ENCODE measurements around the gene SUSD6.

SUSD6 gene

DNA sequence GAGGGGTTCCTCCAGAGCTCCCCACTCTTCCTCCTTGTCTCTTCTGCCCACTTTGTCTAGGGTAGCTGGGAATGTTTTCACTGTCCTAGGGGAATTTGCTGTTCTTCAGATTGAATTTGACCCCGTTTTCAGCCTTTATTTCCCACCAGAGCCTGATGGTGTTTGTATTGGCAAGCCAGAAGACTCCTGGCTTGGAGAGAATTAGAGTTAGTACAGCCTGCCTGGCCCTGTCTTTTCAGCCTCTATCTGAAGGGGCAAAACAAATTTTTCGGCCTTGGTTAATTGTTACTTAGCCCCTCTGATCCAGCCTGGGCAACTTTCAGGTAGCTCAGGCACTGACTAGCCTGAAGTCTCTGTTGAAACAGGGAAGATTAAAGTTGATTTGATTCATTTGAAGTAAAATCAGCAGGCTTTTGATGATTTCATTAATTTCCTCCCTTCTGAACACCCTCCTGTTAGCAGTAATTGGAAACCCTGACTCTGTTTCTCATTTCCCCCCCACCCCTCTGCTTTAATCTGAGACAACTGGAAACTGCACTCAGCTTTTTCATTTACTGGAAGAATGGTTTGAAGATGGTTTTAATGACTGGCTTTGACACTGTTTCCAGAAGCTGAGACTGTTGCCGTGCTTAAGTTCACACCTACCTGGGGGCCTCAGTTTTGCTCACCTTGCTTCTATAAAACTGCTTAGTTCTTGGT, 63.3 kb downstream of the SUSD6 start:
- DNase-seq: no peak

DNA sequence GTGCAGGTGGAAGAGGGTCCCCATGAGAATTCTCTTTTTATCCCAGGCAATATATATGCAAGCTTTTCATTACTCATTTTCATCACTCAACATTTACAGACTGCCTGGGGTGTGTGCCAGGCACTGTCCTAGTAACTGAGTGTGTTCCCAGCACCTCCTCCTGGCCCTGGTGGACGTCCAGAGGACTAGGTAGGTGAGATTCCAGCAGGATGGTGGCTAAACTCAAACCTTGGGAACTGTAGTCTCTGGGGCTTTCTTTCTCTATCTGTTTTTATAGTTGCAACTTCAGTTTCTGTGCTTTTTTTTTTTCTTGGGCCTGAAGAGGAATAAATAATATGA, 63.8 kb downstream of the SUSD6 start:
- DNase-seq: no peak

DNA sequence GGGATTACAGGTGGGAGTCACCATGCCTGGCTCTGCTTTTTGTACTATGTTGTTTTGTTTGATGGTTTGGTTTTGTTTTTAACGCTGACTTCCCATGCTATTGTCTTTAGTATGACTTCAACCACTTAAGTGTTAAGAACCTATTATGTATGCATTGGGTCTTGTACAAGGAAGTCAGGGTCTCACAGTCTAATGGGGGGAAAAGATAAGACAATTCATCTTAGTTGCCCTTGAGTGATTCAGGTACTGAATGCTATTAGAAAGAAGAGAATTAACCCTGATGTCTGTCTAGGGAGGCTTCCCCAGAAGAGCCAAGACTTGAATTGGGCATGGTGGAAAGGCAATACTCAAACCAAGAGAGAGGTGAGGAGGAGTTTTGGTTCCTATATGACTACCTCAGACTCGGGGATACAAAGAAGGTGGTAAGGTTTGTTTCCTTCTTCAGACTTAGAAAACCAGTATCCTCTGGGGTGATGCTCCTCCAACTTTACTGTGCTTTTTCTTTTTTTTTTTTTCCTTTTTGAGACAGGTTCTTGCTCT, 64.6 kb downstream of the SUSD6 start:
- no peak for DNase-seq

DNA sequence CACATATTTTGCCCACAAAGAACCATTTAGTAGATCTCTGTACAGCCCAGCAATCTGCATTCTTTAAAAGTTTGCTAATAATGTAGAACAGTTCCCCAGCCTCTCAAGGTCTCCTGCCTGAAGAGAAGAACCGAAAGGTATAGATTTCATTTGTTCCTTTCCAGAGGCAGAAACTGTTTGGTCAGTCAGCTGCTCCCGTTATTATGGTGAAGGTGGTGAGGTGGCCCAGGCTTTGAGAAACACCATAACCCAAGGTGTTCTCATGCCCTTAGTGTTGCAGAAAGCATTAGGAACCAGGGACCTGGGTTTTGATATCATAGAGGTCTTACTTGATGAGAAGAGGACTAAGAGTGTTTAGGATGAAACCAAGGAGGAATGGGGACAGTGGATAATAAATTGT, 65.3 kb downstream of the SUSD6 start:
- no peak for DNase-seq

DNA sequence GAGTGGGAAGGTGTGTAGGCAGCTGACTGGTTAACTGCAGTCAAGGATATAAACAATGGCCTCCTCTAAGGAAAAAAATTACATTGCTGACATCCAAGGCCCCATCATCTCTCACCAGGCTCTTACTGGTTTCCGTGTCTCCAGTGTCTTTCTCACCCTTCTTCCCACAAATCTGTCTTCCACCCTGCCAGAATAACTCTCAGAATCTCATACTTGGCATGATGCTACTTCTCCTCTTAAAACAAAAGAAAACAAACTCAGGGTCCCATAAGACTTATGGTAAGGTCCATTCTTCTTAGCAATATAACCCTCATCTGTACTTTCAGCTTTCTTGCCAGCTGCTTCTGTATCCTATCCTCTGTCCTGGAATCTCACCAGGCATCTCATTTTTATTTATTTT, 68.9 kb downstream of the SUSD6 start:
- DNase-seq: no peak

DNA sequence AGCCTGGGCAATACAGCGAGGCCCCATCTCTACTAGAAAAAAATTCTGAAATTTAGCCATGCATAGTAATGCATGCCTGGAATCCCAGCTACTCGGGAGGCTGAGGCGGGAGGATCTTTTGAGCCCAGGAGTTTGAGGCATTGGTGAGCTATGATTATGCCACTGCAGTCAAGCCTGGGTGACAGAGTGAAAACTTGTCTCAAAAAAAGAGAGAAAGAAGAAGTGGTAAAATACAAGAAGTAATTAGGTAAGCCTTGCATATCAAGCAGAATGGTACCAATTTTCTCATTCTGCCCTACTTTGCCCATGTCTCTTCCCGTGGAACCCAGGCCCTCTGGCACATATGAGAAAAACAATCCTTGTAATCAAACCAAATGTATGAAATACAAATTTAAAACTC, 70.7 kb downstream of the SUSD6 start:
- DNase-seq: no peak

DNA sequence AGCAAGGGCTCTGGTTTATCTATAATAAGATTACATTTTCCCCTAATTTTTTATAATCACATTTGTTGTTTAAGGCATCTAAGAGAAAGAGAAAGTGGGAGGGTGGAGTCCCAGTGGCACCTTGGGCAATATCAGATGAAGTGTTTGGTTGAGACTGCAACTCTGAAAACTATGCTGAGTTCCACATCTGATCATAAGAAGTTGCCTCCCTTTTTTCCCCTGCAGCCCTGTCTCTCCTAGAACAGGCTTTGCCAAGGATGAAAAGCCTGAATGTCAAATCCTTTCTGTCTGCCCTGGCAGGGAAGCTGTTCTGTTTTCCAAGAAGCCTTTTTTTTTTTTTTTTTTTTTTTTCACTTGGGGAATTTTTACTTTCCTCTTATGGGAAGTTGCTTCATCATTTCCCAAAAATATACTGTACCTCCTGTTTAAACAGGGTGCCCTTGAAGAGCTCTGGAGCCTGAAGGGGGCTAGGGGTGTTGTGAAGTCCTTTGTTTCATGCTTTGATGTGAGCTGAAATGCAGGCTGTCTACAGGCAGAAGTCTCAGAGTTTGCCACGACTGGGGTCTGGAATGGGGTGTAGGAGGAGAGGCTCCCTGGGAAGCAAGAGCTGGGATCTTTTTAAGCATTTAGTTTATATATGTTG, 71.3 kb downstream of the SUSD6 start:
- peak; percentile 86 for DNase-seq

DNA sequence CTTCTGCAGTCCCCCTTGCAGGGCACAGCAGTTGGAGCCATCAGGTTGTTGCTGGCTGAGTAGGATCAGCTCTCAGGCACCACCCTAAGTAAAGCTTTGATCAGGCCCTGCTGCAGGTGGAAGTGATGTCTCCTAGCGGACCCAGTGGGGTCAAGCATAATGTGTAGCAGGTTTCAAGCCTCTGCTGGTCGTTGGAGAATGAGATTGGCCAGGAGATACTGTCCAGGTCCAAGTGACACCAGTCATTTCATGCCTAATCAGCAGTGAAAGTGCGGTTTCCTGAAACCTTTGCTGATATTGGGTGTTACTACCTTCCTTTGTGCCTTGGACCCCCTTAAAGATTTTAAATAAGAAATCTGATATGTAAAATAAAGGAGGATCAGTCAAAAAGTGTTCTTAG, 72.6 kb downstream of the SUSD6 start:
- no peak for DNase-seq

DNA sequence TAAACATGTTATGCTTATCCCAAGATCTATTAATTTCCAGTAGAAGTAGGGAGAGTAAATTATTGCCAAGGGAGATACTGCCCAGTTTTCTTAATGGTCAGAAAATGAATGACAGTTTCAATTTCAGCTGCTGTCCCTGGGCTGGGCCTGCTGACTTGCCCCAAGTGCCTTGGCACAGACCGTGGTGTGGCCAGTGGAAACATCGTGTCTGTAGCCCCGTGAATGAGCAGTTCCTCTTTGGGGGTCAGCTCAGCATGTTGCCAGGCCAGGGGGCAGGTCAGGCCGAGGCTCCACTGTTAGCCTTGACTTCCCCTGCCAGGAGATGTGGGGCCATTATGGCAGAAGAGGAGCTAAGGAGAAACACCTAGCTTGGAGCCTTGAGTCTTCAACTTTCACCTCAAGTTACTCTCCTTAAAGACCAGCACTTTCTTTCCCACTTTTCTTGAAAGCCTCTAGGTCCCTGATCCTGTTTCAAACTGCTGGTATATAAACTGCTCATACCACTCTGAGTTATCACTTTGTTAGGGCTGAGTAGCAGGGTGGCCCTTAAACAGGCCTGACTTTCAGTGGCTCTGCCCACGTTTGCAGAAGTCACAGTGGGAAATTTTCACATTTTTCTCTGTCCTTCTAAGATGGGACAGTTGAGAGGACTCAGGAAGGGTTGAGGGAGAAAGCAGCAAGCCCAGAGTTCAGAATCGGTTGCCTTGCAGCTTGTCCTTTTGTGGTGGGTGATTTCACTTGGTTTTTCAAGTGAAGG, 73.2 kb downstream of the SUSD6 start:
- no peak for DNase-seq

DNA sequence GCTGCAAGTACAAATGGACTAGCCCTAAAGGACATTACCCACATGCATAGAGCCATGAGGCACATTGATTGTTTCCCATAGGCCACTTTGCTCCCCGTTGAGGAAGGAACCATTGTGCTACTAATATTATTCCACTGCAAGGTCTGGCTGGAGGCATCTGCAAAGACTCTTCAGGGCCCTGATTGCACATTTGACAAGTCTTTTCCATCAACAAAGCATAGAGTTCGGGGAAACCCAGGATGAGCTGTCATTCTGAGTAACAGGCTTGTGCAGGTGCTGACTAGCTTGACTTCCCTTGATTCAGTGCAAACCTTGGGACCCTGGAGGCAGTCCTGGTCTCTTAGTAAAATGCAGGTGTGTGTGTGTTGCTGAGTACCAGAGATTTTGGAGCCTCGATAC, 73.8 kb downstream of the SUSD6 start:
- no peak for DNase-seq

DNA sequence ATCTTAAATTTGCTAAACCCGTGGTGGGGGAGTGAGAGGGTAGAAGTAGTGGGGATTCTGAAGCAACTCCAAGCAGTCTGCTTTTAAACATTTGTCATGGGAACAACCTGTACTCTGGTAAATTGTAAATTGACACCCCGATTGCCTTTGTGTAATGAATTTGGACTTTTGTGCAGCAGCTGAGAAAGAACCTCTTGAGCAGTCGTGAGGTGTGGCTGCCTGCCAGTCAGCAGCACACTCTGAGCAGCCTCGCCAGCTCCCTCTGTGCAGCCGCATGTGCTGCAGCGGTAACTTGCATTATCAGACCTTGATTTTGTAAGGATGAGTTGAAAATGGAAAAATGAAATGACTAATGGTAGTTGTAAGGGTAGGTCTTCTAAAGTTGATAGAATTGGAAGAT, 74.3 kb downstream of the SUSD6 start:
- peak; percentile 71 for DNase-seq

DNA sequence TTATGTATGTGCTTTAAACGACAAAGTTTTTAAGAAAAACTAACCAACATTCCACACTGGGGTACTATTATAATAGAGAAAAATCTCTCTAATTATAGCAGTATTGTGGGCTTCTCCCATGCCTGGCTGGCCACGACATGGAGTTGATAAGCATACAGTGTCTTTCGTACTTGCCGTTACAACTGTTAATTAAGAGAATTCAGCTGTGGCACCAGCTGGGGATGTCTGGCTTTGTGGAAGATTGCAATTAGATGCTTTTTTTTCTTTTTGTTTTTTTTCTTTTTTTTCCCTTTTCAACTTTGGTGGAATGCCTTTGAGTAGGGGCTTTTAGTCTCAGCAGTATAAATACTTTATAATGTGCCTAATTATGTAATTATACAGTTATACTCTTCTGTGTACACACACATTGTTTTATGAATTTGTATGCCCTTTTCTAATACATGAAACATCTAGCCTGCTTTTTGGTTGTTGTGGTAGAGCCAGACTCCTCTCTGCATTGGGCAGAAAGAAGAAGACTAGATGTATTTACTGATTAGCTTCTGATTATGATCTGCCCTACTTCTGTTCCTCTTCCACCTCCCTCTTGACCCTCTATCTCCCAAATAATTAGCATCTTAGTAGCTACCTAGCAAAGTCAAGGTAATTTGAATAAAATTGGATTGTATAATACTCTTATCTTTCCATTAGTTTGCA, 76.4 kb downstream of the SUSD6 start:
- DNase-seq: peak; percentile 82

DNA sequence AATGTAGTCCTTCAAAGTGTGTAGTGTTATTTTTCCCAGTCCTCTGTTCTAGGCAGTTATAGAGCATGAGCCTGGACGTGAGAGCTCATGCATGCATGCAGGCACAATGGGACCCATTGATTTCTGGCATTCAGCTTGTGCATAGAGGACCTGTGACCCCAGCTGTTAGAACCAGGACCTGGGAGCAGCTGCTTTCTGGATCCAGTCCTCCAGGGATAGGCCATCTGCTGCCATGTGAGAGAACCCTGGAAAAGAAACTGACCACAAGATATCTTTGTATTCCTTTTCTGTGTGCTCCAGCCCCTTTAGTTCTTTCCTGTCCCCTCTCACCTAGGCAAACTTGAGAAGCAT, 76.9 kb downstream of the SUSD6 start:
- no peak for DNase-seq

DNA sequence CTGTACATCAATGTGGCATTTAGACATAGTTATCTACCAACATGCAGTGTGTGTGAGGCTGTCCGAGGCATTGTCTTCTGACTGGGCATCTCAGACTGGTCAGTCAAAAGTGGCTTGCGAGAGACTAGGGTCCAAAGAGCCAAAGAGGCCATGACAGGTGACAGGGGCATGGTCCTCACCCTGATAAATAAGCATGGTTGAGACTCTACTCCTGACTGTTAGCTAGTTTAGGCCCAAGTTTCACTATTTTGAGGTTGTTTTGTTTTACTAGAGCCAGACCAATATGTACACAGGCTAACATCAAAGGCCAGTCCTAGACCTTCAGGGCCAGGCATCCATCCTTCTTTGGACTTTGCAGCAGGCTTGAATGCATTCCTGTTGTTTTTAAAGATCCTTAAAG, 78.6 kb downstream of the SUSD6 start:
- no peak for DNase-seq

DNA sequence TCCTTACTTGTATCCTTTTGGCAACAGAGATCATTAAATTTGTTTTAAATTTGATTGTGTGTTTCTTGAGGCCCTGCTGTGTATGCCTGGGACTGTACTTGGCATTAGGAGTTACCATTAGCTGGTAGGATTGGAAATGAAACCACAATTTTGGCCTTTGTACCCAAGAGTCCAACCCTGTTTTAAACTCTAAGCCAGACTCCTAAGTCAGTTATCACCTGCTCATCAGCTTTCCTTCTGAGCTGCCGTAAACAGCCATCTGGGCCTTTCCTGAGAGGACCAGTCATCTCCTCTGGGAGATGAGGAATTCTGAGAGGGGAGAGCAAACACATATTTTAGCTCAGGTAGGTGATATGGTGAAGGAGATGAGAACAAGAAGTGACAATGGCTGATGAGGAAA, 81.2 kb downstream of the SUSD6 start:
- DNase-seq: no peak

DNA sequence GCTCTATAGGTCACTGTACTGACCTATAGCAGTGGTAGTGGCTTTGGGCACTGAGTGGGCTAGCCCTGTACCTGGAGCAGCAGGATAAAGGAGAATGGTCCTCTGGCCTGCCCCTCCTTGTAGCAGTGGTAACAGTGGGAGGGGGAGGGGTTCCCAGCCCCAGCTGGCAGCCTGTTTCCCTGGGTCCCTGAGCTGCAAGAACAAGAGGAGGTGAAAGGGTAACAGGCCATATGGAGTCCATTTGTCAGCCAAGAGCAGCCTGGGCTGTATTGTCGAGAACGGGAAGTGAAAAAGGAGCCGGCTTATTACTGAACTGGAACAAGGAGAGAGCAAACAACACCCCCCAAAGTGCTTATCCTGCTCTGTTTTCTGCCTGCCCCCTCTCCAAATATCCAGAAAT, 81.7 kb downstream of the SUSD6 start:
- no peak for DNase-seq

DNA sequence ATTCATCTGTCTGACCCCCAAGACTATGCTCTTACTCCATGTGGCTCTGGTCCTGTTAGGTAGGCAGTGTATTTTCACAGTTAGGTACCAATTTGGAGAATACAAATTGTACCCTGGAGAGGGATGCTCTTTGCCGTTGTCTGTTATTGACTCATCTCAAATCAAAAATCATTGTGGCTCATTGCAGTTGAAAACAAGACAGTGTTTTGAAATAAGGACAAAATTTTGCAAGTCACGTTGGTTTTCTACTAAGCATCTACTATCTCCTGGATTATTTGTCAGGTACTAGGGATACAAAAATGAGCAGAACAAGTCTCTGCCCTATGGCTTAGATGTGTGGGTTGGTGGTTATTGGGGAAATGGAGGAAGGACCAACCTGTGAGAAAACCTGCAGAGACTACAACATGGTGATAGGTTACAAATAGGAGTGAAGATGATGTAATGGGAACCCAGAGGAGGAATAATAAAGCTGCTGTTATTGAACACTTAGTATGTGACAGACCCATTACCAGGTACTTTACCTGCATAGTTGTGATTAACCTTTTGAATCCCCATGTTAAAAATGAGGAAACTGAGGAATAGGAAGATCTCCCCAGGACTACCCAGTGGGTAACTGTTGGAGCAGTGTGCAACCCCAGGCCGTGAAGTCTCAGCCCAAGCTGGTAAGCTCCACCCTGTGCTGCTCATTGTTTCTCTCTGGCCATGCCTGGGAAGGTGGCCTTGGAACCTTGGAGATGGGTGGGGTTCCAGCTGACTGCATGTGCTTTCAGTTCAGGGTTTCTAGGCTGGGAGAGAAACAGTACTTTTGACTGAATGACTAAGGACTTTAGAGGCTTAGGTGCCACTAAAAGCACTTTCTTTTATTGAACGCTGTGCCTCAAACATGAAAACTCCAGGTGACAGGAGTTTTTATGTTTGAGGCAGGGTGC, 82.7 kb downstream of the SUSD6 start:
- DNase-seq: peak; percentile 80

DNA sequence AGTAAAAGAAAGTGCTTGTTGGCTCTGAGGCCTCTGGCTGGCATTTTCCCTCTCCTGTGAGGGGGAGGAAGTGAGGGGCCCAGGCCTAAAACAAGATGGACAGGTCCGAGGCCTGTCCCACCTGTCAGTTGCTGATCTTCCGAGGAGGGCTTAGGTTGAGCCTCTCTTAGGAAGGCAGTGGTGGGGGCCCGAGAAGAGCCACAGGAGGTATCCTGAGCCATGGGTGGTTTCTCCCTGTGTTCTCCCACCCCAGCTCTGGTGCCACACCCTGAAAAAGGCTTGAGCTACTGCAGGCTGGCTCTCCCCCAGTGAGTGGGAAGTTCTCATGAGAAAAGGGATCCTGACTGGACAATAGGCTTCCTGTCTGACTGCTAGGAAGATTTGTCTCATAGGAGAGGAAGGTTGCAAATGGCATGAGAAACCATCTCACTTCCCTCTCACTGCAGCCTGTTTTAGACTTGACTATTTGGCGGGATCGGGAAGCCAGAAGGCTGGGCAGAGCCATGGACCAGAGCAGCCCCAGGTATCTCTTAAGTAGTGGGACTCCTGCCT, 83.4 kb downstream of the SUSD6 start:
- no peak for DNase-seq

DNA sequence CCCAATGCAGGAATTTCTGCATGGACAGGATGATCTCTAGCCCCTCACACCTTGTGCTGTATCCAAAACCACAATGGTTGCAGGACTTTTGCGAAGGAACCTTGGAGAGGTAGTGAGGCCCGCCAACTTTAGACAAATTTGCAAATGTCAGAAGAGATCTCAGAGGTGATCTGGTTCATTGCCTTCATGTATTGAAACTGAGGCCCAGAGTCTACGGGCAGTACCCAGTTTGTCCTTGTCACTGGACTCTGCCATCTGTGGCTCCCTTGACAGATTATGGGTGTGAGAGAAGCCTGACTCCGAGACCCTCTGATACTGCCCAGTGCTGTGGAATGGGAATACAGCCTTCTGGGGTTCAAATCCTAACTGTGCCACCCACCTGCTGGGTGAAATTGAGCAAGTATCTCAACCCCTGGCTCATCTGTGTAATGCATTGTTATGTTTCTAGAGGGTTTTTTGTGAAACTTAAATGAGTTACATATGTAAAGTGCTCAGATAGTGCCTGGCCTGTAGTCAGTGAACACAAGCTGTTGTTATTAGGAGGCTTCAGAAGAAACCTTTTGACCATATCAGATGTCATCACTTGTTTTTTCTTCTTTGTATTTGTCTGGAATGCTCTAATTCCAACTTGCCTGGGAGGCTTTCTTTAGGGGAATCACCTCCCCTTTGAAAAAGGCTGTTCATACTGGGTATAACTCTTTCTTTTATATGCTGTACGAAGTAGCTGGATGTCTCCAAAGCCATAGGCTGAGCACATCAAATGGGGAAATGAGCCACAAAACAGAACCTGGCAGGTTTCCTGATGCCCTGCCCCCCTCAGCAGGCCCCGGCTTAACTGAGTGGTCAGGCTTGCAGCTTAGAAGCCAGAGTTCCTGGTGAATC, 84.2 kb downstream of the SUSD6 start:
- peak; percentile 80 for DNase-seq

DNA sequence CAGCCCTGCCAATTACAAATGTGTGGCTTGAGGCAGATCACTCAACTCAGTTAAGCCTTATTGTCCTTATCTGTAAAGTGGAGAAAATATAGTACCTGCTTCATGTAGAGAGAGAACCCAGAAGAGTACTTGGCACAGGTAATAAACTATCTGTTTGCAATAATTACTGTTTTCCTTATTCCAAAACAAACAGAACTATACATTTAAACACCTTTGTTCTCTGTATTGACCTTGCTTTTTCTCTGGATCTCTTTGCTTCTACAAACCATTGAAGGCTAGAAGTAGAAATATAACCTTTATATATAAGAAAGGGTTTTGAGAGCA, 84.8 kb downstream of the SUSD6 start:
- DNase-seq: no peak
